Upper lobe of right lung (tissue), 1 donor: ENCODE data around the gene COL4A1. TPM values are rescaled to one million over a fixed set of nuclear protein-coding genes. Genes with fewer than 3 reads are reported as not detected.

Source experiments
- ATAC-seq: fragments of 200-7000 bp; cut with Tn5 transposase; one replicate; pipeline ENCODE4 v1.9.1; 2020; ENCODE audit warnings: mild to moderate bottlenecking, moderate library complexity
- DNase-seq: peaks from one replicate; pipeline ENCODE4 v3.0.0-alpha.2; 2020
- H3K27ac ChIP-seq: fragments of 200-600 bp; one replicate; pipeline ENCODE4 v1.8.0; 2022
- H3K27me3 ChIP-seq: fragments of 200-600 bp; one replicate; pipeline ENCODE4 v1.8.0; 2022; ENCODE audit warnings: mild to moderate bottlenecking
- H3K36me3 ChIP-seq: fragments of 200-600 bp; one replicate; pipeline ENCODE4 v1.8.0; 2022
- H3K4me1 ChIP-seq: fragments of 200-600 bp; one replicate; pipeline ENCODE4 v1.8.0; 2022
- H3K4me3 ChIP-seq: fragments of 200-600 bp; one replicate; pipeline ENCODE4 v1.8.0; 2022; ENCODE audit warnings: mild to moderate bottlenecking
- H3K9me3 ChIP-seq: fragments of 200-600 bp; one replicate; pipeline ENCODE4 v1.8.0; 2022
- CTCF ChIP-seq: fragments of 200-600 bp; IDR thresholded peaks from one replicate; pipeline ENCODE4 v1.8.0; 2022; ENCODE audit warnings: antibody characterized with exemption
- intact Hi-C: fragments of 100-400 bp; cut with DNase I; formaldehyde crosslinking; loops from one replicate; pipeline ENCODE4 v1.11.0; 2022
- total RNA-seq: library from RNA; stranded (reverse); fragmentation: NEBNext Ultra II Directional; extraction: Animal tissue kit (Norgen Biotek cat#: 25700); gene quantifications from one replicate; pipeline ENCODE4 v1.2.1, GENCODE V29; 2021
- donor health status: DM: no; HTN: yes; CAD: no; lungs with severe emphysema.

The COL4A1 gene
- total RNA-seq, 1 donor from 2014 or later: 242 TPM

- Histone ChIP-seq H3K36me3 (peaks cover 68% of the 10 kb centered on the region), H3K4me1 (no peaks in the 10 kb centered on the region), H3K4me3 (no peak overlapping the region), H3K27ac (no peak overlapping the region), H3K27me3 (no peaks in the 10 kb centered on the region), H3K9me3 (no peaks in the 10 kb centered on the region)
- no peak for ATAC-seq
- TF ChIP-seq CTCF: no peak
- DNase-seq: no peak
- intact Hi-C loops: no loop called here
Measured at GRCh38 chr13:110206185-110206584, 100.8 kb downstream of the COL4A1 start.

GRCh38 chr13:110201114-110201513 is 105.8 kb downstream of the COL4A1 start:
- intact Hi-C loops: no loop called here
- Histone ChIP-seq H3K36me3 (peaks cover 46% of the 10 kb centered on the region), H3K4me1 (no peaks in the 10 kb centered on the region), H3K4me3 (no peak overlapping the region), H3K27ac (no peak overlapping the region), H3K27me3 (no peaks in the 10 kb centered on the region), H3K9me3 (no peaks in the 10 kb centered on the region)
- ATAC-seq (no peak), DNase-seq (no peak)
- no peak for TF ChIP-seq CTCF

- H3K27me3 ChIP-seq: no peaks in the 10 kb centered on the region
- peaks cover 39% of the 10 kb centered on the region for H3K36me3 ChIP-seq
- no peak overlapping the region for H3K4me3 ChIP-seq
- no peak for TF ChIP-seq CTCF
- no peak for DNase-seq
- ATAC-seq: no peak
- no peaks in the 10 kb centered on the region for H3K9me3 ChIP-seq
- no peaks in the 10 kb centered on the region for H3K4me1 ChIP-seq
- intact Hi-C loops: no loop called here
- H3K27ac ChIP-seq: no peak overlapping the region
Measured at GRCh38 chr13:110200276-110200870, 106.6 kb downstream of the COL4A1 start.

GRCh38 chr13:110199046-110199831 is 107.7 kb downstream of the COL4A1 start:
- no peak for TF ChIP-seq CTCF
- peaks cover 33% of the 10 kb centered on the region for H3K36me3 ChIP-seq
- peak; percentile 21 for ATAC-seq
- no peak for DNase-seq
- intact Hi-C loops: no loop called here
- no peak overlapping the region for H3K27ac ChIP-seq
- H3K4me3 ChIP-seq: no peak overlapping the region
- H3K27me3 ChIP-seq: no peaks in the 10 kb centered on the region
- H3K9me3 ChIP-seq: no peaks in the 10 kb centered on the region
- H3K4me1 ChIP-seq: no peaks in the 10 kb centered on the region

GRCh38 chr13:110197471-110197870 is 109.5 kb downstream of the COL4A1 start:
- Histone ChIP-seq H3K4me1 (no peaks in the 10 kb centered on the region), H3K9me3 (no peaks in the 10 kb centered on the region), H3K27ac (no peak overlapping the region), H3K36me3 (peaks cover 47% of the 10 kb centered on the region), H3K4me3 (no peak overlapping the region), H3K27me3 (no peaks in the 10 kb centered on the region)
- DNase-seq: no peak
- intact Hi-C loops: no loop called here
- no peak for ATAC-seq
- no peak for TF ChIP-seq CTCF
